GM23248 (cell line): ENCODE data around the gene PLEKHG1.

Experiments
- EZH2 ChIP-seq: fragments of 200-600 bp; sonication (generic); IDR thresholded peaks from 2 replicates; pipeline ENCODE4 v1.6.1; 2018; ENCODE audit warnings: antibody characterized with exemption, mild to moderate bottlenecking; ENCODE audit not compliant: insufficient read depth, poor library complexity, severe bottlenecking
- EZH2phosphoT487 ChIP-seq: fragments of 200-600 bp; sonication (generic); IDR thresholded peaks from 2 replicates; pipeline ENCODE4 v1.6.1; 2018; ENCODE audit warnings: antibody characterized with exemption, moderate library complexity, mild to moderate bottlenecking, low read depth; ENCODE audit not compliant: insufficient read depth

DNA sequence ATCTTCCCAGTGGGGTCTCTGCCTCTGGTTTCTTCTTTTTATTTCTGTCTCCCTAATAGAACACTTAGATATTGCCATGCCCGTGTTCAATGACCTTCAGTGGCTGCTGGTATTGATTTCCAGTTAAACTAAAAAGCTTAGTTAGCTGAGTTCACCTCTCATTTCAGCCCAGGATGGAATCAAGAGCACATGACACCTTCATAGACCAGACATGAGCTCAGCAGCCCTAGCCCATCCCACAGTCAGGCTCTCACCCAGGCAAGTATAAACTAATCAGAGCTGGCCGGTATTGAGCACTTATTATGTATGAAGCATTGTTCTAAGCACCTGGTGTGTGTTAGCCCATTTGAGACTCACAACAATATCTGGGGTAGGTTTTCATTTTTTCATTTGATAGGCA lies 33.7 kb upstream of the PLEKHG1 start:
- TF ChIP-seq EZH2 (no peak), EZH2phosphoT487 (no peak)
